ENCODE measurements around the gene EAPP.
"Not testable (repeated sequence)": the region's sequence is repeated elsewhere in the genome, so short reads cannot be mapped to it uniquely, and the experiment has no call there.

EAPP gene

DNA sequence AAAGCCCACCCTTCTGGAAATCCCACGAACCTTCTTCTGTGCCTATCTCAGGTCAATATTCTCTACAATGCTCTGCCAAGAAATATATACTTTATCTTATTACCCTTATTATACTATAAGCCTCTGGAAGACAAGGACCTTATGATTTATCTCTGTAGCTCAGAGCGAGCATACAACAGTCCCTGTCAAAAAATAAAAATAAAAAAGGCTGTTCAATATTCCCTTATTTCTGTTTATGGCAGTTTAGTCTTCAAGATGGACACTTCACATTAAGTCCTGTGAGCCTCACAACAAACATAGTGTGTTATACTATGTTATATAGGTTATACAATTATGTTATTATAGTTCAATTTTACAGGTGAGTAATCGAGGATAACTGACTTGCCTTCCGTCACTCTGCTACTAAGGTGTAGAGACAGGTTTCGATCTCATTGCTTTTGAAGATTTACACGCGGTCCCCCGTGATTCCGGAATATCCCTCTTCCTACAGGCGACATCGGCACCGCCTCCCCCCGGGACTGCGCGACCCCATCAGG, 562 bp downstream of the EAPP start:
- H3K4me1 ChIP-seq (ENCODE audit: low read depth, poor library complexity, severe bottlenecking), result peaks cover 17% of the 10 kb centered on the region
- no peaks in the 10 kb centered on the region for H3K27me3 ChIP-seq (ENCODE audit: insufficient read depth, low read depth)
- H3K4me3 ChIP-seq (IDR thresholded peaks at IDR 0.05; ENCODE audit: insufficient read depth, low read depth, low read length), result no peak overlapping the region
- H4K20me1 ChIP-seq (ENCODE audit: insufficient read depth), result no peaks in the 10 kb centered on the region
- TF ChIP-seq, protein P1, sequence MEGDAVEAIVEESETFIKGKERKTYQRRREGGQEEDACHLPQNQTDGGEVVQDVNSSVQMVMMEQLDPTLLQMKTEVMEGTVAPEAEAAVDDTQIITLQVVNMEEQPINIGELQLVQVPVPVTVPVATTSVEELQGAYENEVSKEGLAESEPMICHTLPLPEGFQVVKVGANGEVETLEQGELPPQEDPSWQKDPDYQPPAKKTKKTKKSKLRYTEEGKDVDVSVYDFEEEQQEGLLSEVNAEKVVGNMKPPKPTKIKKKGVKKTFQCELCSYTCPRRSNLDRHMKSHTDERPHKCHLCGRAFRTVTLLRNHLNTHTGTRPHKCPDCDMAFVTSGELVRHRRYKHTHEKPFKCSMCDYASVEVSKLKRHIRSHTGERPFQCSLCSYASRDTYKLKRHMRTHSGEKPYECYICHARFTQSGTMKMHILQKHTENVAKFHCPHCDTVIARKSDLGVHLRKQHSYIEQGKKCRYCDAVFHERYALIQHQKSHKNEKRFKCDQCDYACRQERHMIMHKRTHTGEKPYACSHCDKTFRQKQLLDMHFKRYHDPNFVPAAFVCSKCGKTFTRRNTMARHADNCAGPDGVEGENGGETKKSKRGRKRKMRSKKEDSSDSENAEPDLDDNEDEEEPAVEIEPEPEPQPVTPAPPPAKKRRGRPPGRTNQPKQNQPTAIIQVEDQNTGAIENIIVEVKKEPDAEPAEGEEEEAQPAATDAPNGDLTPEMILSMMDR (conservative IDR thresholded peaks at IDR 0.05; ENCODE audit: low read depth, low read length), result no peak
- peak overlapping the region; percentile 58 for H3K27ac ChIP-seq
- H3K4me2 ChIP-seq, result peak overlapping the region; percentile 52
- no peaks in the 10 kb centered on the region for H3K36me3 ChIP-seq (ENCODE audit: insufficient read depth)
- peak overlapping the region; percentile 53; the same call in 1 of the 2 replicates for H2AFZ ChIP-seq (ENCODE audit: low read depth)
- H3K79me2 ChIP-seq (ENCODE audit: insufficient read depth, low read depth), result peaks cover 16% of the 10 kb centered on the region
- H3K9ac ChIP-seq, result peak overlapping the region; percentile 88

DNA sequence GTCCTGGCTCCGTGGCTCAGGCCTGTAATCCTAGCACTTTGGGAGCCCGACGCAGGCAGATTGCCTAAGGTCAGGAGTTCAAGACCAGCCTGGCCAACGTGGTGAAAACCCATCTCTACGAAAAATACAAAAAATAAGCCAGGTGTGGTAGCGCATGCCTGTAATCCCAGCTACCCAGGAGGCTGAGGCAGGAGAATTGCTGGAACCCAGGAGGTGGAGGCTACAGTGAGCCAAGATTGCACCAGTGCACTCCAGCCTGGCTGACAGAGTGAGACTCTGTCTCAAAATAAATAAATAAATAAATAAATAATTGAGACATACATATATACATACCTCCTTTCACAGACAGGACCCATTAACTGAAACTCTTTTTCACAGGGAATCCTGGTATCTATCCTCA, 1.4 kb downstream of the EAPP start:
- H3K27ac ChIP-seq; H2AFZ ChIP-seq (ENCODE audit: low read depth); H3K4me2 ChIP-seq; H3K4me3 ChIP-seq (IDR thresholded peaks at IDR 0.05; ENCODE audit: insufficient read depth, low read depth, low read length); H4K20me1 ChIP-seq (ENCODE audit: insufficient read depth); H3K27me3 ChIP-seq (ENCODE audit: insufficient read depth, low read depth); H3K9ac ChIP-seq; H3K36me3 ChIP-seq (ENCODE audit: insufficient read depth): not testable (repeated sequence)
- Histone ChIP-seq H3K4me1 (ENCODE audit: low read depth, poor library complexity, severe bottlenecking) (peaks cover 17% of the 10 kb centered on the region), H3K79me2 (ENCODE audit: insufficient read depth, low read depth) (peaks cover 16% of the 10 kb centered on the region)

DNA sequence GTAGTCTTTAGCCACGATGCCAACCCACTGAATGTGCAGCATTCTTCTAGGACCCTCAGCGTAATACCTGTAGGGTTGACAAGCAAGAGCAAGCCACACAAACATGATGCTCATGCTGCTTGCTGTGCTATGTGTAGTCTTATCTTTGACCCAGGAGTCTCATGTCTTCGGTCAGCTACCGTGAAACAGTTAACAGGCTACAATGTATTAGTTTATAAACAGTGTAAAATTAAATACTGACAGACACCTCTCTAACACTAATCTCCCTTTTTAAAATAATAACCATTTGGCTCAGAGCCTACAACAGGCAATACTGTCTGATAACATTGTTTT, 1.9 kb downstream of the EAPP start:
- H3K4me1 ChIP-seq (ENCODE audit: low read depth, poor library complexity, severe bottlenecking), result peaks cover 17% of the 10 kb centered on the region
- no peak overlapping the region for H3K4me2 ChIP-seq
- no peak overlapping the region for H3K27ac ChIP-seq
- no peaks in the 10 kb centered on the region for H4K20me1 ChIP-seq (ENCODE audit: insufficient read depth)
- H3K36me3 ChIP-seq (ENCODE audit: insufficient read depth), result no peaks in the 10 kb centered on the region
- H3K4me3 ChIP-seq (IDR thresholded peaks at IDR 0.05; ENCODE audit: insufficient read depth, low read depth, low read length), result no peak overlapping the region
- no peak overlapping the region for H3K9ac ChIP-seq
- no peaks in the 10 kb centered on the region for H3K27me3 ChIP-seq (ENCODE audit: insufficient read depth, low read depth)
- peaks cover 16% of the 10 kb centered on the region for H3K79me2 ChIP-seq (ENCODE audit: insufficient read depth, low read depth)
- no peak overlapping the region for H2AFZ ChIP-seq (ENCODE audit: low read depth)
- TF ChIP-seq, protein P1 (conservative IDR thresholded peaks at IDR 0.05; ENCODE audit: low read depth, low read length), result no peak

DNA sequence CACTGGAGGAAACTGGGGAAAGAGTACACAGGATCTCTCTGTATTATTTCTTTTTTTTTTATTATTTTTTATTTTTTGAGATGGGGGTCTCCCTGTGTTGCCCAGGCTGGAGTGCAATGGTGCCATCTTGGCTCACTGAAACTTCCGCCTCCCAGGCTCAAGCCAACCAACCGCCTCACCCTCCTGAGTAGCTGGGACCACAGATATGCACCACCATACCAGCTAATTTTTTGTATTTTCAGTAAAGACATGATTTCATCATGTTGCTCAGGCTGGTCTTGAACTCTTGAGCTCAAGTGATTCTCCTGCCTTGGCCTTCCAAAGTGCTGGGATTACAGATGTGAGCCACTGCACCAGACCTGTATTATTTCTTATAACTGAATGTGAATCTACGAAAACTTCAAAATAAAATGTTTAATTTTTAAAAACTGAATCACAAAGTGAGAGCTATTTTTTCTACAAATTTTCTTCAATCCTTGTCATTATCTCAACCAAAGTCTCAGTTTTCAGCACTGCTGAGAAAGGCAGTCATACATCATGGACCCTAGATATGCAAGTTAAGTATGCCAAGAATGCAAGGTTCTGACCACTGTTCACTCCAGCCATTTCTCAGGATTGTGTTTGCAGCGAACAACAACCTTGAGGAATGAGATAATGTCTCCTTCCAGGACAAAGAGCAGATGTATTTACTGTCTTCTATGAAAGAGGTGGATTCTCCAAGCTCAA, 2.4 kb downstream of the EAPP start:
- H3K4me1 ChIP-seq (ENCODE audit: low read depth, poor library complexity, severe bottlenecking), result peaks cover 17% of the 10 kb centered on the region
- no peak overlapping the region for H3K4me3 ChIP-seq (IDR thresholded peaks at IDR 0.05; ENCODE audit: insufficient read depth, low read depth, low read length)
- H3K36me3 ChIP-seq (ENCODE audit: insufficient read depth), result no peaks in the 10 kb centered on the region
- H3K79me2 ChIP-seq (ENCODE audit: insufficient read depth, low read depth), result peaks cover 16% of the 10 kb centered on the region
- H3K4me2 ChIP-seq, result no peak overlapping the region
- no peak overlapping the region for H3K9ac ChIP-seq
- no peaks in the 10 kb centered on the region for H3K27me3 ChIP-seq (ENCODE audit: insufficient read depth, low read depth)
- H2AFZ ChIP-seq (ENCODE audit: low read depth), result no peak overlapping the region
- H3K27ac ChIP-seq, result no peak overlapping the region
- TF ChIP-seq, protein P1 (conservative IDR thresholded peaks at IDR 0.05; ENCODE audit: low read depth, low read length), result no peak
- no peaks in the 10 kb centered on the region for H4K20me1 ChIP-seq (ENCODE audit: insufficient read depth)

DNA sequence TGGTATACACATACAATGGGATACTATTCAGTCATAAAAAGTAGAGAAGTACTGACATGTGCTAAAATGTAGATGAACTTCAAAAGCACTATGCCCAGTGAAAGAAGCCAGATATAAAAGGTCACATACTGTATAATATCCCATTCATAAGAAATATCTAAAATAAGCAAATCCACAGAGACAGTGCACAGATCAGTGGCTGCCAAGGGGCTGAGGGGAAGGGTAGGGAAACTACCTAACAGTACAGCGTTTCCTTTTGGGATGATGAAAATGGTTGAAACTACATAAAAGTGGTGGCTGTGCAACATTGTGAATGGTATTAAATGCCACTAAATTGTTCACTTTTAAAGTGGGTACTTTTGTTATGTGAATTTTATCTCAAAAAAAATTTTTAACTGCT, 11.9 kb downstream of the EAPP start:
- TF ChIP-seq, protein P1 (conservative IDR thresholded peaks at IDR 0.05; ENCODE audit: low read depth, low read length), result no peak
- Histone ChIP-seq H3K4me2 (no peak overlapping the region), H4K20me1 (ENCODE audit: insufficient read depth) (no peaks in the 10 kb centered on the region), H3K79me2 (ENCODE audit: insufficient read depth, low read depth) (no peaks in the 10 kb centered on the region), H3K4me1 (ENCODE audit: low read depth, poor library complexity, severe bottlenecking) (no peaks in the 10 kb centered on the region), H3K27me3 (ENCODE audit: insufficient read depth, low read depth) (no peaks in the 10 kb centered on the region), H3K9ac (no peak overlapping the region), H3K36me3 (ENCODE audit: insufficient read depth) (no peaks in the 10 kb centered on the region), H3K27ac (no peak overlapping the region), H3K4me3 (IDR thresholded peaks at IDR 0.05; ENCODE audit: insufficient read depth, low read depth, low read length) (no peak overlapping the region), H2AFZ (ENCODE audit: low read depth) (no peak overlapping the region)

DNA sequence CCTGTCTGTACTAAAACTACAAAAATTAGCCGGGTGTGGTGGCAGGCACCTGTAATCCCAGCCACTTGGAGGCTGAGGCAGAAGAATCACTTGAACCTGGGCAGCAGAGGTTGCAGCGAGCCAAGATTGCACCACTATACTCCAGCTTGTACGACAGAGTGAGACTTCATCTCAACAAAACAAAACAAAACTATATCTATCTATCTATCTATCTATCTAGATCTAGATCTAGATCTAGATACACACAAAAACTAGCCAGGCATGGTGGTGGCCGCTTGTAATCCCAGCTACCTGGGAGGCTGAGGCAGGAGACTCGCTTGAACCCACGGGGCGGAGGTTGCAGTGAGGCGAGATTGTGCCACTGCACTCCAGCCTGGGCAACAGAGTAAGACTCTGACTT, 15.3 kb downstream of the EAPP start:
- H3K4me1 ChIP-seq (ENCODE audit: low read depth, poor library complexity, severe bottlenecking); H3K4me2 ChIP-seq; H3K4me3 ChIP-seq (IDR thresholded peaks at IDR 0.05; ENCODE audit: insufficient read depth, low read depth, low read length); H3K27me3 ChIP-seq (ENCODE audit: insufficient read depth, low read depth); H4K20me1 ChIP-seq (ENCODE audit: insufficient read depth); H3K36me3 ChIP-seq (ENCODE audit: insufficient read depth); H3K27ac ChIP-seq; H3K9ac ChIP-seq; H3K79me2 ChIP-seq (ENCODE audit: insufficient read depth, low read depth); H2AFZ ChIP-seq (ENCODE audit: low read depth): not testable (repeated sequence)
